GM18909 (cell line): Measurements from ENCODE around the gene STX16.
"Not testable (repeated sequence)": the region's sequence is repeated elsewhere in the genome, so short reads cannot be mapped to it uniquely, and the experiment has no call there.

Experiments
- ATAC-seq: cut with Tn5 transposase; IDR thresholded peaks from one replicate; pipeline ENCODE4 v1.9.1; 2021; ENCODE audit warnings: mild to moderate bottlenecking; ENCODE audit not compliant: unreplicated experiment, poor library complexity

The STX16 gene

GRCh38 chr20:58718729-58719128 lies 67.6 kb downstream of the STX16 start:
- no peak for ATAC-seq

GRCh38 chr20:58719258-58719657 lies 68.2 kb downstream of the STX16 start:
- ATAC-seq = no peak

GRCh38 chr20:58719971-58720371 lies 68.9 kb downstream of the STX16 start:
- ATAC-seq = no peak

- ATAC-seq = no peak
Measured at GRCh38 chr20:58720890-58721289, 69.8 kb downstream of the STX16 start.

DNA sequence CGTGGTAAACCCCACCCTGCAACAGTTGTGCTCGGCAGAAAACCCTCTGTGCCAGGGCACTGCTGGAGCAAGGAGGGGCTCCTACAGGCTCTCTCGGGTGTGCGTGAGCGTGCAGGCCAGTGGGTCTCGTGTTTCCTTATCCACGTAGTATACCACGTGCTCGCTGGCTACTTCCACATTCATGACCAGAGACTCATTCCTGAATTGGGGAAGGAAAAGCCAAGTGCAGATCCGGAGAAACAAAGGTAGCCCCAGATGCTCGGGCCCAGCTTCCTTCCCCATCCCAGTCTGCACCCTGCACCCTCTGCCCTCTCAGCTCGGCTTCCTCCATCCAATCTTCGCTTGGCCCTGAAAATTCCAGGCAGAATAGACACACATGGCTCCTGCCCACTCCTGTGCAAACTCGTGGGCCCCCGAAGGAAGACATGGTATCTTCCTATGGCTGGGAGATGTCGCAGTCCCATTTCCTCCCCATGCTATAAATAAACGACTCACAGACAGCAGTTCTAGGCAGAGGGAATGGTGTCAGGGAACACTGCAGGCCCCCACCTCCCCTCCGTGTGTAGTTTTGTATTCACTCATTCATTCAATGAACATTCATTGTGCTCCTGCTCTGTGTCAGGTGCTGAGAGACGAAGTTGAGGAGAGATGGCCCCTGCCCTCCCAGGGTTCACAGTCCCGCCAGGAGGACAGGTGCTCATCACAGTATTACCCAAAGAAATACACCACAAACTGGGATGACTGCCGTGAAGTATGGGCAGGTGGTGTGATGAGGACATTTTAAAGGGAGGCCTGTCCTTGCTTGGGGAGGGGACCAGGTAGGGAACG lies 71.1 kb downstream of the STX16 start:
- no peak for ATAC-seq

DNA sequence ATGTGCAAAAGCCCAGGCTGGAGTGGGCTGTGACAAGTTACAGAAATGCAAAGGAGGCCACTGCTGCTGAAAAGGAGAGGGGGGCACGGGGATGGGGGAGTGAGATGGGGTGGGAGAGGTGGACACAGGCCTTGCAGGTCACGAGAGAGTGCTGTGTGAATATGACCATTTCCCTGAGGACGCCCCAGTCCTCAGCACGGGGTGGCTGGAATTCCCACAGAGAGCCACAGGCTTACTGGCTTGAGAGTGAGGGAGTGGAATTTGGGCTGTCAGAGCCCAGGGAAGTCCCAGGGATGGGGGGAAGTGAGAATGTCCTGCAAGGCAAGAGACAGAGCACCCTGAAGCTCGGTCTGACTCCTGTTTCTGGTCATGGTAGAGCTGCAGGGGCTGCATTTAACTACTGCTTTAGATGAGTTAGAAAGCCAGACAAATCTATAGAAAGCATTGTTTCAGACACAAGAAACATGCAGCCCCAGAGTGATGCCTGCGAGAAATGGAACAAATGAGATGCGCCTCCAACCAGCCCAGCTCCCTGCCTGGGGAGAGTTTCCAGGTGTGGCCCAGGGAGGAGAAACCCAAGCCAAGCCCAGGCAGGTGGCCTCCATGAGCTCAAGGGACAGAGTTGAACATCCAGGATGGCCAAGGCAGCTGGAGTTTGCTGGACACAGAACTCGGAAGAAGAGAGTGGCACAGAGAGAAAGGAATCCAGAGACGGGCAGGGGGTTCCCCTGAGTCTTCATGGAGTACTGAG lies 72.0 kb downstream of the STX16 start:
- ATAC-seq = no peak

DNA sequence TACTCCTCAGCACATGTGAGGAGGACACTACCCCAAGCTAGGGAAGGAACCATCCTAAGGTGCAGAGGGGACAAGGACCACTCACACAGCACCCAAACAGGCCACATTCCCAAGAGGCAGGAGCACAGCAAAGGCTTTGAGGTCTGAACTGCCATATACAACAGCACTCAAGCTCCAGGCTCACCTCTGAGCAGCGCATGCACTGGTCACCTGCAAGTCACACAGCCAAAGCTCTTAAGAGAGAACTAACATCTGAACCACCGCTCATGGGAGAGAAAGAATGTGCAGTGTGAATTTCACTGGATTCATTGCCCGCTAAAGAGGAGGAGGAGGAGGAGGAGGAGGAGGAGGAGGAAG lies 72.5 kb downstream of the STX16 start:
- no peak for ATAC-seq

- ATAC-seq = not testable (repeated sequence)
Measured at GRCh38 chr20:58726156-58726555, 75.1 kb downstream of the STX16 start.
